ENCODE results near the gene NLGN2.

The NLGN2 gene

DNA sequence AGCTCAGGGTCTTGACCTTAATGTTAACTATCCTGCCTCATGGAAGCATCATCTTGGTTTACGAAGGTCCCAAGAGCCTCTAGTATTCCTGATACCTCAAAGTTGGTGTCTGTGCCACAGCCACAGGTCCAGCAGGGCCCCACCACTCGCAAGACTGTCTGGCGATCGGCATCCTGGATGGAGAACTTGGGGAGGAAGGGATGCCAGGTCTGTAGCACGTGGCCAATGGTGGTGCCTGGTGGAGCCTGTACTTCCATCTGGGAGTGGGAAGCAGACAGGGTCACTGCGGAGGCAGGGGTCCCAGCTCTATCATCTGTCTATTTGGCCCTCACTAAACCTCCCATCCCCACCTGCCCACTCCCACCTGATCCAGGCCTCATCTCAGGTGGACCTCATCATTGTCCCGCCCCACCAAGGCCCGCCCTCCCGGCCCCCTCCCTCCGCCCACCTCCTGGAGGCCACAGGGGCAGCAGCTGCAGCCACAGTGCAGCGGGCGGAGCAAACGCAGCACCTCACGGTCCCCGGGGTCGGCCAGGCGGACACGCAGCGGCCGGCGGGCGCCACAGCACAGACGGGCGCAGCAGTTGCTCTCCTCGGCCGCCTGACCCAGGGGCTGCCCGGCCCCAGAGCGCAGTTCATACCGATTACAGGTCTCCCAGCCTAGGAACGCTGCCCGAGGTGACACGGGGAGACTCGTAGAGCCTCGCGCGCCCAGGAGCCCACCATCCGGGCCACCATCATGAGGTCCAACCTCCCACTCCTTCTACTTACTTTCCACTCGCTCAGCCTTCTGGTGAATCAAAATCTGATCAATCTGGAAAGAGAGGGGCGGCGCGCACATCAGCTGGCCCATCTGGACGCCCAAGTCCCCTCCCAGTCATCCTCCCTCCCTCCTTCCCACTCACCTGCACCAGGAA, 14.7 kb upstream of the NLGN2 start:
- DNase-seq, result no peak

DNA sequence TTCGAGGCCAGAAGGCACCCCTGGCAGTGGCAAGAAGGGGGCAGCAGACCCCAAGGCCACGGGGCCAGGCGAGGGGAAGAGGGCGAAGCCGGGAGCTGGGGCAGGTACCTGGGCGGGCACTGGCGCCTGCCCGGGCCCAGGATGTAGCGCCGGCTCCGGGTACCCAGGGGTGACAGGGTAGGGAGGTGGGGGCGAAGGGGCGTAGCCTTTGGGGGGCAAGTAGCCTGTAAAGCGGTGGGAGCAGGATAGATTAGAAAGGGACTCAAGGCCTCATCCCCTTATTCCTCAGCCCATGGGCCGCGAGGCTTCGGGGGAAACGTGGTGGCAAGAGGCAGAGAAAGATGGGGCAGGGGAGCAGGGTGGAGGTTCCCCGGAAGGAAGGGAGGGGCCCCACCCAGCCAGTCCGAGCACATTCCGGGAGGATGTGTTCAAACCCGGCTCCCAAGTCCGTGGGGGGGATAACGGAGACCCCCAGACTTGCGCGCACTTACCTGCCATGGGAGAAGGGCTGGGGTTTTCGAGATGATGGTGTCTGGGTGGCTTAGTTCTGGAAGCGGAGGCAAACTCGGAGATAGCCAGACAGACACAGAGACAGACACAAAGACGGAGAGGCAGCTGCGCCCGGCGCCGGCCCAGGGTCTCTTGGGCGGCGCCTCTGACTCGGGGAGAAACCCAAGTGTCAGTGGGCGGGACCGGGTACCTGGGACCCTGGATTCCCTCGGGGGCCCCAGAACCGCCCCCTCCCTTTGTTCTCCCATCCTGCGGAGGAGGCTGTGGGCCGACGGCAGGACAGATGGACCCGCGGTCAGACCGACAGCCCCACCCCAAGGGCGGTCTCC, 13.8 kb upstream of the NLGN2 start:
- DNase-seq, result peak; percentile 82

GRCh38 chr17:7394452-7395191, 13.0 kb upstream of the NLGN2 start, which contains the start of gene PLSCR3:
PLSCR3 (minus strand) TSS chr17:7394525; CDS start chr17:7394110, 415 bp downstream.
- peak; percentile 85 for DNase-seq

DNA sequence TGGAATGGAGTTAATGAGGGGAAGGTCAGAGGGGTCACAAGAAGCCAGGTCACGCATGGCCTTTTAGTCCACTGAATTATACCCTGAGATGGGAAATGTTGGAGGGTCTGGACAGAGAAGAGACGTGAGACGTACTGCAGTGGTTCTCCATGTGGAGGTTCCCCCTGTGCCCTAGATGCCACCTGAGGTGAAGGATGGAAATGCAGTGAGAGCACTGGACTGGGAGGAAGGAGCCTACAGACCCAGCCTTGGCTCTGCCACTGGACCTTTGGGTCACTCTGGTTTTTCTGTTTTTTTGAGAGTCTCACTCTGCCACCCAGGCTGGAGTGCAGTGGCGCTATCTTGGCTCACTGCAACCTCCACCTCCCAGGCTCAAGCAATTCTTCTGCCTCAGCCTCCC, 11.5 kb upstream of the NLGN2 start:
- no peak for DNase-seq

DNA sequence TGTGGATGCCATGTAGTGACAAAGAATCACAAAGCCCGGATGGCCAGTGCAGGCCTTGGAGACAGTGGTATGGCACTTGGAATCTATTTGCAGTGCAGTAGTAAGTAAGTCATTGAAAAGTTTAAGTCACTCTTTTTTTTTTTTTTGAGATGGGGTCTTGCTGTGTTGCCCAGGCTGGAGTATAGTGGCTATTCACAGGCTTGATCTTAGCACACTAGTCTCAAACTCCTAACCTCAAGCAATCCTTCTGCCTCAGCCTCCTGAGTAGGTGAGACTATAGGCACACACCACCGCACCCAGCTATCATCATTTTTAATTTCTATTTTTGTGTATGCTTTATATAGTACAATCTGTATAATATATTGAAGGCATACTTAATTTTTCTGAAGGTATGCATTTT, 9.0 kb upstream of the NLGN2 start:
- DNase-seq, result no peak

DNA sequence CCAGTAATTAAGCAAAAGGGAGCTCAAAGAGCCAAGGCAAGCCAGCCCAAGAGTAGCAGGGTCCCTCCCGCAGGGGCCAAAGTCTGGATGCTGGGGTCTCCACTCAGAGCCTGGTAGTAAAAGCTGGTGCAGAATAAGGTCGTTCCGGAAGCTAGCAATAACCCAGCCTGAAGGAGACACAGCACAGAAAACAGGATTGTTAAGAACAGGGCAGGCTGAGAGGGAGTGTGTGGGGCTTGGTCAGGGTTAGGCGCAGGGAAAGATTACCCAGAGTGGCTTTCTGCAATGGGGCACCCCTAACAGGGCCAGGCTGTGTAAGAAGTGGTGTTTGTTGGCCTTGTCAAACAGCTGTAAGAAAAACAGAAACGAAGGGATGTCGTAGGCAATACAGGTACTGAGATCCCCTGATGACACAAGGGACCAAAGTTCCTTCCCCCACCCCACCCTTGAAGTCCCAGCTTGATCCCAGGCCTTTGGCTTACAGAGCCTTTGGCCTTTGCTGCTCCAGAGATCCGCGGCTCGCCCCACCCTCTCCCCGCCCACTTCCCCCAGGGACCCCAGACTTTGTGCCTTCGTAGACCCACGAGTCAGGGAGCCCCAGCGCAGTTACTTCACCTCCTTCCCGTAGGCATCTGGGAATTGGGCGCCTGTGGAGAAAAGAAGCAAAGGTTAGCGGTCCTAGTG, 4.5 kb upstream of the NLGN2 start:
- no peak for DNase-seq

- DNase-seq, result no peak
Measured at GRCh38 chr17:7403727-7403976, 4.0 kb upstream of the NLGN2 start.

GRCh38 chr17:7403977-7404736, 3.5 kb upstream of the NLGN2 start, which contains the start of gene TMEM256:
TMEM256 (minus strand) TSS chr17:7404097; CDS start chr17:7404084, 13 bp downstream.
- DNase-seq, result peak; percentile 97

DNA sequence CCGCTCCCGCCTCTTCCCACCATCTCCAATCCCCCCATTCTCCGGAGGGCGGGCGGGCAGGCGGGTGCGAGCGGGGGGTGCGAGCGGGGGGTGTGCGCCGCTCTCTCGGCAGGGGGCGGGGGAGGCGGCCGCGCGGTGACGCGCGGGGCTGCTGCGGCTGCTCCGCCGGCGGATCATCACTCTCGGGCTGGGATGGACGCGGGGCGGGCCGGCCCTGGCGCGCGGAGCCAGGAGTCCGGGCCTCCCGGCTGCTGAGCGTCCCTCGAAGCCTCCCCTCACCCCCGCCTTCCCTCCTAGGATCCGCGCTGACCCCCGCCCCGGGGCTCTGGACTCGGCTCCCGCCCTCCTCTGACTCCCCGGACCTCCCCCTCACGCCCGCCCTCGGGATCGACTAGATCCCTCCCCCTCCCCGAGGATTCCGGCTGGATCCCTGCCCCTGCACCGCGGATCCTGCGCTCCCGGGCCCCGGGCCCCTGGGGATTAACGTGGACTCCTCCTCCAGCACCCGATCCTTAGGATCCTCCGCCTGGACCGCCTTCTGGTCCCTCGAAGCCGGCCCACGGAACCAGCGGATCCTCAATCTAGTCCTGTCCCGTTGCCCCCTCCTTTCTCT, 2.8 kb upstream of the NLGN2 start:
- peak; percentile 80 for DNase-seq

DNA sequence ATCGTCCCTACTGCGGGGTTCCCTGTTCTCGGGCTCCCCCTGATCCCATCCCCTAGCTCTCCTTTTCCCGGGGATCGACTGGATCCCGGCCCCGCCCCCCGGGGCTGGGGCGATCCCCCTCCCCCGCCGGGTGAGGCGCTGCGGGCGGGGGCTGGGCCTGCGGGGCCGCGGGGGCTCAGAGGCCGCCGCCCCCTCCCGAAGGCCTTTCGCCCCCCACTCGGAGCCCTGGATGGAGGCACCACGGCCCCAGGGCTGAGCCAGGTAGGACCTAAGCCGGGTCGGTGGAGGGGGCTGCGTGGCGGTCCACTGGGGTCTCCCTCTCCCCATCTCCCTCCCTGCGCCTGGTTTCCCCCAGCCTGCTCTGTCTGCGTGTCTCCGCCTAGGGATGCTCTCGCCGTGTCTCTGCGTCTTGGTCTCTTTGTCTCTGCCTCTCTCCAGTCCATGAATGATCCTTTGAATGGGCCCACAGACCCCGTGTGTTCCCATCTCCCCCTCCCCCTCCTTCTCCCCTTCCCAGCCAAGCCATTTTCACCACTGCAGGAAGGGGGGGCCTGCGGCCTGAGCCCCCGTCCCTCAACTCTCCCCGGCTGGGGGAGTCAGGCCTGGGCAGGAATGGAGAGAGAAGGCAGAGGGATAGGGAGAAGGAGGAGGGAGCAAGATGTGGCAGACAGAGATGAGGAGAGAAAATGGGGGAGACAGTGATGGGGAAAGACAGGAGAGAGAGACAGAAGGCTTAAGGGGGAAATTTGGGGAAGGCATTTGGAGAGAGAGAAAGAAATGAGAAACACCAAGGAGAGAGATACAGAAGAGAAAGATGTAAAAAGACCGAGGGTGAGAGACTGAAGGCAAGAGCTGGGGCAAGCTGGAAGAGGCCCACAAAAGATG, 2.1 kb upstream of the NLGN2 start:
- no peak for DNase-seq

DNA sequence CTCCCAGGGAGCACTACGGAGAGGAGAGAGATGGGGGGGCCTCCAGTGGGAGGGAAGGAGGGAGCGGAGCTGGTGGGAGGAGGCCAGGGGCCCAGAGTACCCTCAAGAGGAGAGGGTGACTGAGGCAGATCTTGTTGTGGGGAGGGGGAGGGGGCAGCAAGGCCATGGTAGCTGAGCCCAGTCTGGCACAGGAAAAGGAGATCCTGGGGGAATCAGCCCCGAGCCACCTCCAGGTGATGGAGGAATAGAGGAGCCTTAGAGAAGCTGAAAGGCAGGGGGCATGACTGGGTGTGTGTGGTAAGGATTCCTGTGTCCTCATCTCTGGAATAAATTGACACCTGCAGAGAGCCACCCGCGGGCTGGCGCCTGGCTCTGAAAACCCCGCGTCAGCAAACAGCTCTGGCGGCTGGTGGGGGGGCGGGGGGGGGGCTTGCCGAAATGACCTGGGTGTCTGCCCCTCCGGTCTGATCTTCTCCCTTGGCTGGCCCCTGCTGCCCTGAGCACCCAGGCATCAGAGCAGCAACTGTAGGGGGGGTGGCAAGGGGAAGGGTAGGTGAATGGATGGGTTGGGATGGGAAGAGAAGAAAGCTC, 1.3 kb upstream of the NLGN2 start:
- DNase-seq, result no peak

DNA sequence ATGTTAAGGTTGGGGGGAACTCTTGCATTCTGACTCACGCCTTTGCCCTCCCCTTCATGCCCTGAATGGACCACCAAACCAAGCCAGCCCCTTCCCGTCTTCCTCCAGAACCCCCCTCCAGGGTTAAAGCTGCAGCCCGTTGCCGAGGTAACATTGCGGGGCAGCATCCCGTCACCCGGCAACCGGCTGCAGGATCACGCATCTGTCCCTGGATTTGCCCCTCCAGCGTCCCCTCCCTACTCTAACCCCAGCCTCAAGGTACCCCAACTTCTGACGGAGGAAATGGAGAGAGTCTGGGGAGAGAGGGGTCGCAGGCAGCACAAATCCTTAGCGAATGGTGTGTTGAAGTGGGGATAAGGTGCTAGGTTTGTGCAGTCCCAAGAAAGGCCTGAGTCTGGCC, 563 bp upstream of the NLGN2 start:
- no peak for DNase-seq

DNA sequence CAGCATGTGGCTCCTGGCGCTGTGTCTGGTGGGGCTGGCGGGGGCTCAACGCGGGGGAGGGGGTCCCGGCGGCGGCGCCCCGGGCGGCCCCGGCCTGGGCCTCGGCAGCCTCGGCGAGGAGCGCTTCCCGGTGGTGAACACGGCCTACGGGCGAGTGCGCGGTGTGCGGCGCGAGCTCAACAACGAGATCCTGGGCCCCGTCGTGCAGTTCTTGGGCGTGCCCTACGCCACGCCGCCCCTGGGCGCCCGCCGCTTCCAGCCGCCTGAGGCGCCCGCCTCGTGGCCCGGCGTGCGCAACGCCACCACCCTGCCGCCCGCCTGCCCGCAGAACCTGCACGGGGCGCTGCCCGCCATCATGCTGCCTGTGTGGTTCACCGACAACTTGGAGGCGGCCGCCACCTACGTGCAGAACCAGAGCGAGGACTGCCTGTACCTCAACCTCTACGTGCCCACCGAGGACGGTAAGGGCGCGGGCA, 645 bp downstream of the NLGN2 start:
- DNase-seq, result peak; percentile 50

DNA sequence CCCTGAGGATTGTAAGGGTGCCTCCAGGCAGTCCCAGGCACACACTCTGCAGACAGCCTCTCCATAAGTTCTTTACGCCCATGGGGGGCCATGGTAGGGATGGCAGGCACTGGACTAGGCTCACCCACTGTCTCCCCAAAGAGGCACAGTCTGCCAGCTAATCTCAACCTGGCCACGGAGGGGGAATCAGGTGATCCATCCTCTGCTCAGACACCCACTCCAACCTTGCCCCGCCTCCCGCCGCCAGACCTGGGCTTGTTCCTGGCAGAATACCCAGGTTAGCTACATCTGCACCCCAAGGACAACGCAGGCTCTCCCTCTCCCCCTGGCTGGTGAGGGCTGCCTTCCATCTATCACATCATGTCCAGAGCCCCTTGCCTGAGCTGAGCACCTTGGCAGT, 1.2 kb downstream of the NLGN2 start:
- no peak for DNase-seq

DNA sequence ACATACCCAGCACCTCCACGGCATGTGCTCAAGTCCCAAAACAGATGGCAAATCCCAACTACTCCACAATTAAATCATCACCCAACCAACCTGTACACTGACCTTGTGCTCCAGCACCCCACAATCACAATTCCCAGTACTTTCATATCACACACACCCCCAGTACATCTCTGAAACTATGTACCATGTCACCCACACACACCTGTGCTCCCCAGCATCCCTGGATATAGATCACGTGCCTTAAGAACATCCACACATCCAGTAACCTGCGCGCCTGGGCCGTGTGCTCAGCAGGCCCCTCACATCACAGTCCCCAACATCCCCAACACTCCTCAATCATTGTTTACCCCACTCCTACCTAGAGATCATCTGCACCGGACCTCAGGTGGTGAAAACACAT, 2.1 kb downstream of the NLGN2 start:
- DNase-seq, result no peak

- no peak for DNase-seq
Measured at GRCh38 chr17:7410634-7411426, 3.2 kb downstream of the NLGN2 start.

GRCh38 chr17:7411427-7411750, 3.7 kb downstream of the NLGN2 start:
- no peak for DNase-seq

DNA sequence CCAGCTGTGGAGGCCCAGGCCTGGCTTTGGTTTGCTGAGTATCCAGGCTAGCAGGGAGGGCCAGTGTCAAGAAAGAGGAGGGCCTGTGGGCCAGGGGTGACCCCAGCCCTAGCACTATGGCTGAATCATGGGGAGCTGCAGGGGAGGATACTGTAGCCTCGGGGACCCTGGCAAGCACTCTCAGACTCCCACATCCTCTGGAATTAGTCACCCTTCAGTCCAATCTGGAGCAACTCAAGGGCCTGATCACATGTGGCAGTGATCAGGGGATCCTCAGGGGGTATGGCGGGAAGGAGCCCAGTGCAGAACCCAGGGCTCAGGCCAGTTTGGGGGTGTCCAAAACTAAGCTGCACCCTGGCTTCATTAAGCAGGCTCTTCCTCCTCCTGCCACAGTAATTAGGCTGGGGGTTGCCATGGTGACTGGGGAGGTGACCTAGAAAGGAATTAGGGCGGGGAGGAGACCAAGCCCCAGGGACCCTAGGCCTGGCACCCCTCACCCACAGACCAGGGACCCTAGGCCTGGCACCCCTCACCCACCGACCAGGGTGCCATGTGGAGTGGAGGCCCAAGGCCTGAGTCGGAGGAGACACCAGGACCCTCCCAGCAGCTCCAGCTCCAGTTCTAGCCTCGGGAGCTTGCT, 5.8 kb downstream of the NLGN2 start:
- no peak for DNase-seq

- no peak for DNase-seq
Measured at GRCh38 chr17:7414837-7415236, 7.2 kb downstream of the NLGN2 start.
